ENCODE data around the gene POLR2C. TPM values are rescaled to one million over a fixed set of nuclear protein-coding genes. Genes with fewer than 3 reads are reported as not detected.

Gene POLR2C
- total and polyA plus RNA-seq, 2 experiments from 2014 or later: 56.6 to 92.5 TPM

GRCh38 chr16:57424583-57424982, 37.9 kb upstream of the POLR2C start:
- H3K36me3 ChIP-seq (replicated peaks; ENCODE audit: insufficient read depth, low read depth): no peaks in the 10 kb centered on the region
- H3K27ac ChIP-seq: no peak overlapping the region
- no peaks in the 10 kb centered on the region for H3K27me3 ChIP-seq
- 93% methylated on average over 3 of the region's 3 CpGs for WGBS (ENCODE audit: low lambda C conversion rate, missing lambda C conversion rate)
- no peak for DNase-seq (ENCODE audit: low spot score)
- no peak overlapping the region for H3K4me3 ChIP-seq
- no peaks in the 10 kb centered on the region for H3K4me1 ChIP-seq (ENCODE audit: insufficient read depth)
- no peaks in the 10 kb centered on the region for H3K9me2 ChIP-seq (replicated peaks; ENCODE audit: insufficient read depth)
- H3K4me2 ChIP-seq: no peak overlapping the region
- no peaks in the 10 kb centered on the region for H3K9me3 ChIP-seq (ENCODE audit: low read depth)
- H3K79me2 ChIP-seq: no peaks in the 10 kb centered on the region
- H4K20me1 ChIP-seq (ENCODE audit: insufficient read depth, poor library complexity, severe bottlenecking): no peaks in the 10 kb centered on the region
- TF ChIP-seq EZH2phosphoT487 (IDR thresholded peaks at IDR 0.05; ENCODE audit: low read depth, severe bottlenecking, unreplicated experiment): no peak
- TF ChIP-seq CTCF (IDR thresholded peaks at IDR 0.05; ENCODE audit: poor library complexity): no peak
- no peak for TF ChIP-seq EZH2 (IDR thresholded peaks at IDR 0.05; ENCODE audit: borderline replicate concordance)
- H2AFZ ChIP-seq: no peak overlapping the region

GRCh38 chr16:57426356-57426755, 36.1 kb upstream of the POLR2C start:
- Histone ChIP-seq H3K9me3 (ENCODE audit: low read depth) (no peaks in the 10 kb centered on the region), H2AFZ (no peak overlapping the region), H4K20me1 (ENCODE audit: insufficient read depth, poor library complexity, severe bottlenecking) (no peaks in the 10 kb centered on the region), H3K27ac (no peak overlapping the region), H3K4me2 (no peak overlapping the region), H3K9me2 (replicated peaks; ENCODE audit: insufficient read depth) (no peaks in the 10 kb centered on the region), H3K4me1 (ENCODE audit: insufficient read depth) (no peaks in the 10 kb centered on the region), H3K4me3 (no peak overlapping the region), H3K79me2 (no peaks in the 10 kb centered on the region), H3K36me3 (replicated peaks; ENCODE audit: insufficient read depth, low read depth) (no peaks in the 10 kb centered on the region), H3K27me3 (no peaks in the 10 kb centered on the region)
- DNase-seq (ENCODE audit: low spot score): no peak
- WGBS (ENCODE audit: low lambda C conversion rate, missing lambda C conversion rate): 95% methylated on average over 7 of the region's 7 CpGs
- TF ChIP-seq EZH2 (IDR thresholded peaks at IDR 0.05; ENCODE audit: borderline replicate concordance) (no peak), EZH2phosphoT487 (IDR thresholded peaks at IDR 0.05; ENCODE audit: low read depth, severe bottlenecking, unreplicated experiment) (no peak), CTCF (IDR thresholded peaks at IDR 0.05; ENCODE audit: poor library complexity) (no peak)

DNA sequence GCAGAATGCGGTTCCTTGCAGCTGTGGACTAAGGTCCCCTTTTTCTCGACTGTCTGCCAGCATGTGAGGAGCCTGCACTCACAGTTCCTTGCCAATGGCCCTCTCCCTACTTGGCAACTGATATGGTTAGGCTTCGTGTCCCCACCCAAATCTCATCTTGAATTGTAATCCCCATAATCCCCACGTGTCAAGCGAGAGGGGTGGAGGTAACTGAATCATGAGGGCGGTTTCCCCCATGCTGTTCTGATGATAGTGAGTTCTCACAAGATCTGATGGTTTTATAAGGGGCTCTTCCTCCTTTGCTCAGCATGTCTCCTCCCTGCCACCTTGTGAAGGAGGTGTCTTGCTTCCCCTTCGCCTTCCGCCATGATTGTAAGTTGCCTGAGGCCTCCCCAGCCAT, 35.2 kb upstream of the POLR2C start:
- 75% methylated on average over 8 of the region's 8 CpGs for WGBS (ENCODE audit: low lambda C conversion rate, missing lambda C conversion rate)
- Histone ChIP-seq H3K9me2 (replicated peaks; ENCODE audit: insufficient read depth) (no peaks in the 10 kb centered on the region), H3K27ac (no peak overlapping the region), H3K4me2 (no peak overlapping the region), H2AFZ (no peak overlapping the region), H3K9me3 (ENCODE audit: low read depth) (no peaks in the 10 kb centered on the region), H3K36me3 (replicated peaks; ENCODE audit: insufficient read depth, low read depth) (no peaks in the 10 kb centered on the region), H3K4me3 (no peak overlapping the region), H3K79me2 (no peaks in the 10 kb centered on the region), H3K4me1 (ENCODE audit: insufficient read depth) (no peaks in the 10 kb centered on the region), H3K27me3 (no peaks in the 10 kb centered on the region), H4K20me1 (ENCODE audit: insufficient read depth, poor library complexity, severe bottlenecking) (no peaks in the 10 kb centered on the region)
- no peak for DNase-seq (ENCODE audit: low spot score)
- TF ChIP-seq EZH2 (IDR thresholded peaks at IDR 0.05; ENCODE audit: borderline replicate concordance) (no peak), EZH2phosphoT487 (IDR thresholded peaks at IDR 0.05; ENCODE audit: low read depth, severe bottlenecking, unreplicated experiment) (no peak), CTCF (IDR thresholded peaks at IDR 0.05; ENCODE audit: poor library complexity) (no peak)

- Histone ChIP-seq H3K27ac (no peak overlapping the region), H3K4me1 (ENCODE audit: insufficient read depth) (no peaks in the 10 kb centered on the region), H2AFZ (no peak overlapping the region), H3K79me2 (no peaks in the 10 kb centered on the region), H3K9me2 (replicated peaks; ENCODE audit: insufficient read depth) (no peaks in the 10 kb centered on the region), H4K20me1 (ENCODE audit: insufficient read depth, poor library complexity, severe bottlenecking) (no peaks in the 10 kb centered on the region), H3K27me3 (no peaks in the 10 kb centered on the region), H3K36me3 (replicated peaks; ENCODE audit: insufficient read depth, low read depth) (no peaks in the 10 kb centered on the region), H3K9me3 (ENCODE audit: low read depth) (no peaks in the 10 kb centered on the region), H3K4me3 (no peak overlapping the region), H3K4me2 (no peak overlapping the region)
- DNase-seq (ENCODE audit: low spot score): no peak
- no peak for TF ChIP-seq EZH2 (IDR thresholded peaks at IDR 0.05; ENCODE audit: borderline replicate concordance)
- TF ChIP-seq CTCF (IDR thresholded peaks at IDR 0.05; ENCODE audit: poor library complexity): no peak
- TF ChIP-seq EZH2phosphoT487 (IDR thresholded peaks at IDR 0.05; ENCODE audit: low read depth, severe bottlenecking, unreplicated experiment): no peak
Observed at GRCh38 chr16:57427824-57428223, 34.7 kb upstream of the POLR2C start.

Data from hepatocyte (in vitro differentiated cells).